H1 (cell line): ENCODE results near the gene PDE4D. TPM values are rescaled to one million over a fixed set of nuclear protein-coding genes. Genes with fewer than 3 reads are reported as not detected.

Experiments
- CTCF ChIA-PET: fragments of 300-600 bp; sonication (Branson Sonifier 250); formaldehyde crosslinking; loops from one replicate; lab custom pipeline; 2021; ENCODE audit not compliant: partially characterized antibody; lab: Charles Lee
- POLR2A ChIA-PET: fragments of 300-600 bp; sonication (Branson Sonifier 250); formaldehyde crosslinking; loops from one replicate; lab custom pipeline; 2021; ENCODE audit warnings: inconsistent platforms; ENCODE audit not compliant: partially characterized antibody; lab: Charles Lee
- DNase-seq, 2 experiments: peaks; one replicate each; pipeline versions ENCODE4 v3.0.0 to v3.0.0-alpha.2; 2010 to 2022; ENCODE audit warnings: low spot score in 2 of 2, low read depth in 1 of 2, mixed read lengths in 1 of 2
- FAIRE-seq: peaks from 2 replicates; lab custom pipeline; 2011; peaks lifted over from hg19 to GRCh38; lab: Jason Lieb, UNC
- H2AFZ ChIP-seq: 2 replicates; pipeline ENCODE4 v1.8.1; 2012; ENCODE audit warnings: low read length, inconsistent platforms
- H2AK5ac ChIP-seq: 2 replicates; pipeline ENCODE4 v1.6.1; 2013; ENCODE audit warnings: low read depth, low read length
- H2BK120ac ChIP-seq: replicated peaks from 2 replicates; pipeline ENCODE3; 2013; ENCODE audit warnings: low read depth, low read length, inconsistent platforms
- H2BK12ac ChIP-seq: 2 replicates; pipeline ENCODE4 v1.6.1; 2013; ENCODE audit warnings: low read depth, low read length
- H2BK15ac ChIP-seq: 2 replicates; pipeline ENCODE4 v1.6.1; 2013; ENCODE audit warnings: low read length
- H2BK20ac ChIP-seq: 2 replicates; pipeline ENCODE4 v1.6.1; 2013; ENCODE audit warnings: low read length
- H2BK5ac ChIP-seq: 2 replicates; pipeline ENCODE4 v1.6.1; 2013; ENCODE audit warnings: low read depth, low read length
- H3K14ac ChIP-seq: 2 replicates; pipeline ENCODE4 v1.6.1; 2013; ENCODE audit warnings: inconsistent platforms; ENCODE audit not compliant: insufficient read length
- H3K18ac ChIP-seq: 2 replicates; pipeline ENCODE4 v1.6.1; 2013; ENCODE audit warnings: low read length; ENCODE audit errors: extremely low read depth
- H3K23ac ChIP-seq: 2 replicates; pipeline ENCODE4 v1.6.1; 2013; ENCODE audit warnings: inconsistent platforms; ENCODE audit not compliant: insufficient read length
- H3K23me2 ChIP-seq: 2 replicates; pipeline ENCODE4 v1.6.1; 2013; ENCODE audit warnings: low read depth, low read length
- H3K27ac ChIP-seq: 2 replicates; pipeline ENCODE4 v1.6.1; 2011; ENCODE audit warnings: low read depth, low read length, inconsistent platforms
- H3K27me3 ChIP-seq, 4 experiments: replicated peaks in 1 of 4; 1 replicate in 1 of 4; 2 replicates in 3 of 4; pipeline versions ENCODE4 v1.6.1 to v1.8.1; 2011 to 2013; ENCODE audit warnings: low read length in 3 of 4, mild to moderate bottlenecking in 3 of 4, inconsistent platforms in 2 of 4, mixed read lengths in 2 of 4, moderate library complexity in 1 of 4; ENCODE audit not compliant: control insufficient read depth in 3 of 4, insufficient read depth in 3 of 4; ENCODE audit errors: extremely low read depth in 1 of 4
- H3K36me3 ChIP-seq, 4 experiments: 2 replicates each; pipeline versions ENCODE4 v1.6.1 to v1.8.1; 2011 to 2013; ENCODE audit warnings: mild to moderate bottlenecking in 4 of 4, low read length in 3 of 4, moderate library complexity in 2 of 4, control low read depth in 1 of 4, inconsistent platforms in 1 of 4; ENCODE audit not compliant: insufficient read depth in 4 of 4, control insufficient read depth in 2 of 4
- H3K4ac ChIP-seq: replicated peaks from 2 replicates; pipeline ENCODE3; 2013; ENCODE audit warnings: low read length, low read depth, mixed read lengths, inconsistent platforms; ENCODE audit not compliant: insufficient read length
- H3K4me1 ChIP-seq, 4 experiments: replicated peaks in 1 of 4; 1 replicate in 1 of 4; 2 replicates in 3 of 4; pipeline versions ENCODE4 v1.6.1 to v1.8.1; 2011 to 2013; ENCODE audit warnings: low read length in 3 of 4, inconsistent platforms in 2 of 4, mixed read lengths in 1 of 4; ENCODE audit not compliant: insufficient read depth in 4 of 4, control insufficient read depth in 3 of 4
- H3K4me2 ChIP-seq, 2 experiments: 2 replicates each; pipeline versions ENCODE4 v1.6.1 to v1.8.1; 2011 to 2013; ENCODE audit warnings: low read depth in 2 of 2, low read length in 2 of 2, control low read depth in 1 of 2, inconsistent platforms in 1 of 2, mild to moderate bottlenecking in 1 of 2; ENCODE audit not compliant: insufficient read depth in 1 of 2
- H3K4me3 ChIP-seq, 4 experiments: fragments of 200-600, 300-600 bp in 1 of 4; sonication (generic), shearing (Covaris generic), sonication (Bioruptor Twin) in 1 of 4; 2 replicates each; pipeline versions ENCODE4 v1.5.1 to v1.8.1; 2011 to 2016; ENCODE audit warnings: low read length in 4 of 4, low read depth in 3 of 4, control low read depth in 2 of 4, inconsistent platforms in 2 of 4, mild to moderate bottlenecking in 2 of 4, mixed read lengths in 1 of 4, moderate library complexity in 1 of 4; ENCODE audit not compliant: insufficient read depth in 2 of 4; ENCODE audit errors: extremely low read depth in 1 of 4
- H3K56ac ChIP-seq: replicated peaks from 2 replicates; pipeline ENCODE3; 2013; ENCODE audit warnings: low read depth, mild to moderate bottlenecking, mixed read lengths, low read length, inconsistent platforms; ENCODE audit not compliant: insufficient read length
- H3K79me1 ChIP-seq: 2 replicates; pipeline ENCODE4 v1.6.1; 2013; ENCODE audit warnings: low read depth, low read length, control low read depth
- H3K79me2 ChIP-seq, 2 experiments: 2 replicates each; pipeline versions ENCODE4 v1.6.1 to v1.8.1; 2012 to 2013; ENCODE audit warnings: low read length in 2 of 2, mild to moderate bottlenecking in 2 of 2, inconsistent platforms in 1 of 2; ENCODE audit not compliant: insufficient read depth in 2 of 2, control insufficient read depth in 1 of 2
- H3K9ac ChIP-seq, 4 experiments: replicated peaks in 1 of 4; 1 replicate in 1 of 4; 2 replicates in 3 of 4; pipeline versions ENCODE4 v1.6.1 to v1.8.1; 2011 to 2013; ENCODE audit warnings: low read depth in 3 of 4, low read length in 3 of 4, control low read depth in 2 of 4, mild to moderate bottlenecking in 2 of 4, moderate library complexity in 2 of 4, inconsistent platforms in 1 of 4; ENCODE audit errors: extremely low read depth in 1 of 4
- H3K9me3 ChIP-seq, 2 experiments: 2 replicates each; pipeline versions ENCODE4 v1.6.1 to v1.8.1; 2012 to 2013; ENCODE audit warnings: mild to moderate bottlenecking in 2 of 2, moderate library complexity in 2 of 2, control low read depth in 1 of 2, inconsistent platforms in 1 of 2, low read depth in 1 of 2, low read length in 1 of 2, mixed read lengths in 1 of 2; ENCODE audit not compliant: insufficient read depth in 2 of 2
- H4K20me1 ChIP-seq, 2 experiments: replicated peaks in 1 of 2; 2 replicates each; pipeline versions ENCODE3 to v1.8.1; 2011 to 2013; ENCODE audit warnings: inconsistent platforms in 2 of 2, low read length in 2 of 2, mild to moderate bottlenecking in 1 of 2; ENCODE audit not compliant: insufficient read depth in 2 of 2, control insufficient read depth in 1 of 2
- H4K5ac ChIP-seq: 2 replicates; pipeline ENCODE4 v1.6.1; 2013; ENCODE audit warnings: low read length, low read depth, mixed read lengths, inconsistent platforms; ENCODE audit not compliant: insufficient read length
- H4K8ac ChIP-seq: 2 replicates; pipeline ENCODE4 v1.8.0; 2013; ENCODE audit warnings: mild to moderate bottlenecking, moderate library complexity, low read length, inconsistent platforms; ENCODE audit not compliant: insufficient read depth; ENCODE audit errors: extremely low read depth
- H4K91ac ChIP-seq: replicated peaks from 2 replicates; pipeline ENCODE3; 2013; ENCODE audit warnings: low read length, mixed read lengths, inconsistent platforms; ENCODE audit not compliant: insufficient read length
- CHD1 ChIP-seq: IDR thresholded peaks from 2 replicates; pipeline ENCODE4 v1.6.1; 2012; ENCODE audit warnings: low read depth, low read length, improper control_type of control experiment
- CTBP2 ChIP-seq: IDR thresholded peaks from 2 replicates; pipeline ENCODE4 v1.7.0; 2011; ENCODE audit warnings: borderline replicate concordance, mild to moderate bottlenecking, moderate library complexity, mixed read lengths, low read length; ENCODE audit not compliant: insufficient read depth, insufficient read length
- GTF2F1 ChIP-seq: IDR thresholded peaks from 2 replicates; pipeline ENCODE4 v1.6.1; 2012; ENCODE audit warnings: low read depth, low read length, improper control_type of control experiment, borderline replicate concordance
- HDAC6 ChIP-seq: IDR thresholded peaks from one replicate; pipeline ENCODE4 v1.7.1; 2012; ENCODE audit warnings: low read depth, mild to moderate bottlenecking, inconsistent platforms, low read length, moderate library complexity
- JUND ChIP-seq: IDR thresholded peaks from 2 replicates; pipeline ENCODE4 v1.6.1; 2011; ENCODE audit warnings: mild to moderate bottlenecking, improper control_type of control experiment, low read length
- POU5F1 ChIP-seq: IDR thresholded peaks from 2 replicates; pipeline ENCODE4 v1.6.1; 2011; ENCODE audit warnings: low read depth, mild to moderate bottlenecking, low read length, moderate library complexity
- RXRA ChIP-seq: IDR thresholded peaks from 2 replicates; pipeline ENCODE4 v1.6.1; 2011; ENCODE audit warnings: low read depth, mild to moderate bottlenecking, low read length, moderate library complexity; ENCODE audit not compliant: insufficient read depth
- SUZ12 ChIP-seq: fragments of 200-600 bp; sonication (generic); IDR thresholded peaks from 2 replicates; pipeline ENCODE4 v1.6.1; 2012; ENCODE audit warnings: mild to moderate bottlenecking, inconsistent platforms, low read length, moderate library complexity, mixed read lengths
- TAF1 ChIP-seq: IDR thresholded peaks from 2 replicates; pipeline ENCODE4 v1.6.1; 2011; ENCODE audit warnings: mild to moderate bottlenecking, low read depth, low read length
- WGBS, 2 experiments: shearing (Covaris generic) in 1 of 2; methylation state at CpG; one replicate each; pipeline versions ENCODE4 v1.1.6 to v1.1.7; 2013 to 2015; ENCODE audit warnings: low lambda C conversion rate in 2 of 2, mixed read lengths in 2 of 2, inconsistent platforms in 1 of 2, low coverage in 1 of 2, missing lambda C conversion rate in 1 of 2; ENCODE audit not compliant: insufficient replicate concordance in 2 of 2, insufficient coverage in 1 of 2, insufficient read length in 1 of 2; ENCODE audit errors: extremely low coverage in 1 of 2, missing lambda C conversion rate in 1 of 2; 5-methylcytosine and 5-hydroxymethylcytosine counted together
- polyA plus RNA-seq, 7 experiments: library from polyadenylated mRNA; depleted of rRNA in 3 of 7; stranded (reverse) in 5 of 7; unstranded in 2 of 7; fragments of >200 nt in 5 of 7; fragments of 200-250 nt in 2 of 7; gene quantifications; 1 replicate in 5 of 7; 2 replicates in 1 of 7; 4 replicates in 1 of 7; pipeline versions ENCODE4 v1.2.1 to v1.2.3, GENCODE V29; 2011 to 2013; ENCODE audit warnings: missing spikeins in 2 of 7, mixed read lengths in 2 of 7
- total RNA-seq: library from RNA; stranded (reverse); fragmentation: NEBNext Ultra II Directional; extraction: Animal tissue kit (Norgen Biotek cat#: 25700); gene quantifications from 2 replicates; pipeline ENCODE4 v1.2.1, GENCODE V29; 2021

The PDE4D gene
- total and polyA plus RNA-seq, 2 of the 8 experiments (the other 6 are each of a cell fraction or from before 2014, with no cell fraction given), result 2.3 to 3.7 TPM

- no peak overlapping the region for H4K91ac ChIP-seq
- no peak overlapping the region for H2BK12ac ChIP-seq
- H4K5ac ChIP-seq, result no peak overlapping the region
- no peaks in the 10 kb centered on the region for H3K4me1 ChIP-seq
- no peak overlapping the region for H2BK120ac ChIP-seq
- no peak overlapping the region for H2BK5ac ChIP-seq
- no peak overlapping the region for H3K4me3 ChIP-seq
- no peak overlapping the region for H3K9ac ChIP-seq
- no peaks in the 10 kb centered on the region for H4K20me1 ChIP-seq
- no peak overlapping the region for H3K23ac ChIP-seq
- FAIRE-seq, result no peak
- H3K9me3 ChIP-seq, result no peaks in the 10 kb centered on the region
- no peak overlapping the region for H3K4ac ChIP-seq
- no peak overlapping the region for H2BK15ac ChIP-seq
- POLR2A ChIA-PET, result no interaction called here
- WGBS, 2 experiments, result 85% methylated on average over 1 of the region's 1 CpG; no CpG with 5 or more reads in 1 of the 2 experiments
- no peaks in the 10 kb centered on the region for H3K79me1 ChIP-seq
- H3K27me3 ChIP-seq, result no peaks in the 10 kb centered on the region
- no peak overlapping the region for H3K14ac ChIP-seq
- no peak overlapping the region for H3K27ac ChIP-seq
- H3K56ac ChIP-seq, result no peak overlapping the region
- no peaks in the 10 kb centered on the region for H3K79me2 ChIP-seq
- H2AFZ ChIP-seq, result no peak overlapping the region
- H3K4me2 ChIP-seq, result no peak overlapping the region
- H2BK20ac ChIP-seq, result no peak overlapping the region
- TF ChIP-seq POU5F1 (no peak), HDAC6 (no peak), CHD1 (no peak), CTBP2 (no peak), JUND (no peak), GTF2F1 (no peak), TAF1 (no peak), RXRA (no peak), SUZ12 (no peak)
- TF ChIP-seq, all 59 proteins: peak for 0
- no peak overlapping the region for H4K8ac ChIP-seq
- no peak overlapping the region for H2AK5ac ChIP-seq
- no peaks in the 10 kb centered on the region for H3K36me3 ChIP-seq
- CTCF ChIA-PET, result no interaction called here
- DNase-seq, result no peak
- no peak overlapping the region for H3K18ac ChIP-seq
- no peaks in the 10 kb centered on the region for H3K23me2 ChIP-seq
Observed at GRCh38 chr5:59253625-59254024, 639.9 kb downstream of the PDE4D start.
